Activated CD8-positive, alpha-beta T cell treated with anti-CD3 and anti-CD28 coated beads, Interleukin-2, amount 10 ng/mL, durations not matched to agents 7 days and 5 days (primary cell): ENCODE measurements around the gene LEFTY2. TPM values are rescaled to one million over a fixed set of nuclear protein-coding genes. Genes with fewer than 3 reads are reported as not detected.

Experiments used
- ATAC-seq: fragments of 150-1000 bp; cut with Tn5 transposase; one replicate; pipeline ENCODE4 v1.10.0; 2021; ENCODE audit warnings: moderate library complexity
- CTCF ChIA-PET: fragments of 350-600 bp; sonication (Branson Sonifier 250); formaldehyde crosslinking; loops from one replicate; lab custom pipeline; 2021; ENCODE audit warnings: antibody characterized with exemption; lab: Charles Lee
- POLR2A ChIA-PET: fragments of 350-600 bp; sonication (Branson Sonifier 250); formaldehyde crosslinking; loops from one replicate; lab custom pipeline; 2021; ENCODE audit warnings: antibody characterized with exemption; lab: Charles Lee
- DNase-seq: peaks from one replicate; pipeline ENCODE4 v3.0.0-alpha.2; 2020
- H3K27ac Mint-ChIP-seq: one replicate; pipeline ENCODE4 v1.8.0; 2021; ENCODE audit warnings: mild to moderate bottlenecking, mixed read lengths
- H3K27me3 Mint-ChIP-seq: one replicate; pipeline ENCODE4 v1.8.0; 2021; ENCODE audit warnings: low read depth, mixed read lengths
- H3K36me3 Mint-ChIP-seq: one replicate; pipeline ENCODE4 v1.8.0; 2021; ENCODE audit warnings: low read depth, mixed read lengths
- H3K4me1 Mint-ChIP-seq: one replicate; pipeline ENCODE4 v1.8.0; 2021; ENCODE audit warnings: low read depth, mixed read lengths
- H3K4me3 Mint-ChIP-seq: one replicate; pipeline ENCODE4 v1.8.0; 2021; ENCODE audit warnings: mild to moderate bottlenecking, mixed read lengths
- H3K9me3 Mint-ChIP-seq: one replicate; pipeline ENCODE4 v1.8.0; 2022; ENCODE audit warnings: mixed read lengths; ENCODE audit not compliant: insufficient read depth
- total RNA-seq, 2 experiments: library from RNA; stranded (reverse); gene quantifications; one replicate each; pipeline ENCODE4 v1.2.3, GENCODE V29; 2021

Gene LEFTY2
- total RNA-seq, 2 experiments from 2014 or later, result not detected

- POLR2A ChIA-PET, result interaction anchor here (0.8 kb wide), 1 partner anchor 173 kb away, joined by 4 read pairs; the partner anchor contains the start of gene SRP9
- H3K36me3 Mint-ChIP-seq, result no peaks in the 10 kb centered on the region
- no peaks in the 10 kb centered on the region for H3K4me1 Mint-ChIP-seq
- no peaks in the 10 kb centered on the region for H3K9me3 Mint-ChIP-seq
- H3K4me3 Mint-ChIP-seq, result no peak overlapping the region
- no peak overlapping the region for H3K27ac Mint-ChIP-seq
- DNase-seq (no peak), ATAC-seq (no peak)
- CTCF ChIA-PET, result interaction anchor here (1.2 kb wide), 1 partner anchor 174 kb away, joined by 3 read pairs; no protein-coding TSS in a partner anchor
- peaks cover 24% of the 10 kb centered on the region for H3K27me3 Mint-ChIP-seq
Measured at GRCh38 chr1:225950905-225951497, 10.0 kb upstream of the LEFTY2 start.

- Mint-ChIP-seq H3K9me3 (no peaks in the 10 kb centered on the region), H3K36me3 (no peaks in the 10 kb centered on the region), H3K27ac (no peak overlapping the region), H3K4me1 (peaks cover 14% of the 10 kb centered on the region), H3K4me3 (no peak overlapping the region), H3K27me3 (peaks cover 28% of the 10 kb centered on the region)
- CTCF ChIA-PET, result no interaction called here
- DNase-seq (no peak), ATAC-seq (no peak)
- POLR2A ChIA-PET, result no interaction called here
Measured at GRCh38 chr1:225949041-225949440, 8.0 kb upstream of the LEFTY2 start.

- no peaks in the 10 kb centered on the region for H3K9me3 Mint-ChIP-seq
- H3K4me3 Mint-ChIP-seq, result no peak overlapping the region
- DNase-seq (no peak), ATAC-seq (no peak)
- no peaks in the 10 kb centered on the region for H3K36me3 Mint-ChIP-seq
- H3K27ac Mint-ChIP-seq, result no peak overlapping the region
- H3K4me1 Mint-ChIP-seq, result peaks cover 15% of the 10 kb centered on the region
- peaks cover 20% of the 10 kb centered on the region for H3K27me3 Mint-ChIP-seq
- POLR2A ChIA-PET, result no interaction called here
- CTCF ChIA-PET, result interaction anchor here (0.8 to 4.1 kb wide), 2 partner anchors 15 to 41 kb away, joined by 4 to 22 read pairs; no protein-coding TSS in a partner anchor
Measured at GRCh38 chr1:225946803-225947202, 5.8 kb upstream of the LEFTY2 start.

GRCh38 chr1:225946082-225946620, 5.1 kb upstream of the LEFTY2 start:
- H3K27ac Mint-ChIP-seq, result no peak overlapping the region
- no peak overlapping the region for H3K4me3 Mint-ChIP-seq
- DNase-seq (no peak), ATAC-seq (no peak)
- ChIA-PET POLR2A (no interaction called here), CTCF (interaction anchor here (0.8 to 4.1 kb wide), 4 partner anchors 9 to 41 kb away, joined by 3 to 22 read pairs (median 6); no protein-coding TSS in a partner anchor)
- H3K27me3 Mint-ChIP-seq, result peaks cover 17% of the 10 kb centered on the region
- H3K9me3 Mint-ChIP-seq, result no peaks in the 10 kb centered on the region
- no peaks in the 10 kb centered on the region for H3K36me3 Mint-ChIP-seq
- H3K4me1 Mint-ChIP-seq, result peaks cover 15% of the 10 kb centered on the region

- ChIA-PET POLR2A (interaction anchor here (1.3 kb wide), 1 partner anchor 22 kb away, joined by 4 read pairs; the partner anchor contains the start of gene PYCR2), CTCF (interaction anchor here (0.7 to 4.1 kb wide), 7 partner anchors 9 to 471 kb away, joined by 3 to 22 read pairs (median 5); partner anchors contain the start of gene SRP9)
- peaks cover 15% of the 10 kb centered on the region for H3K4me1 Mint-ChIP-seq
- H3K4me3 Mint-ChIP-seq, result no peak overlapping the region
- H3K9me3 Mint-ChIP-seq, result no peaks in the 10 kb centered on the region
- no peaks in the 10 kb centered on the region for H3K36me3 Mint-ChIP-seq
- H3K27me3 Mint-ChIP-seq, result peaks cover 15% of the 10 kb centered on the region
- ATAC-seq, result no peak
- no peak for DNase-seq
- no peak overlapping the region for H3K27ac Mint-ChIP-seq
Measured at GRCh38 chr1:225945564-225945963, 4.5 kb upstream of the LEFTY2 start.

DNA sequence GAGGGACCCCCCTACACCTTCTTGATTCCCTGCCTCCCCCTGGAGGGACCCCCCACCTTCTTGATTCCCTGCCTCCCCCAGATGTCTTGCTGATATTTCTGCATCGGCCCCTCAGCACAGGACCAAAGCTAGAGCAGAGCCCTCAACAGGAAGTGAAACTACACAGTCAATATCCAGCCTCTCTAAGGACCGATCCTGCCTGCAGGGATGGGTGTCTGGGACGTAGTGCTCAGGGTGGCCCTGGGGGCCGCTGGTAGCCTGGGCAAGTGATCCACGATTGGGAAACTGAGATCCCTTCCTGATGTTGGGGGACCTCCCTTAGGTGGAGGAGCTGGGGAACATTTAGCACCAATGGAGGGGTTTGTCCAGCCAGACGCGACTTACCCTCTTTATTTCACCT, 3.9 kb upstream of the LEFTY2 start:
- H3K36me3 Mint-ChIP-seq, result no peaks in the 10 kb centered on the region
- peak; percentile 77 for ATAC-seq
- POLR2A ChIA-PET, result interaction anchor here (0.6 to 1.3 kb wide), 2 partner anchors 21 to 394 kb away, joined by 4 read pairs; partner anchors contain the start of gene PYCR2
- peaks cover 15% of the 10 kb centered on the region for H3K4me1 Mint-ChIP-seq
- no peak for DNase-seq
- CTCF ChIA-PET, result interaction anchor here (0.6 to 4.1 kb wide), 8 partner anchors 9 to 470 kb away, joined by 3 to 22 read pairs (median 4); partner anchors contain the start of gene SRP9
- H3K9me3 Mint-ChIP-seq, result no peaks in the 10 kb centered on the region
- peak overlapping the region; percentile 82 for H3K27ac Mint-ChIP-seq
- no peak overlapping the region for H3K4me3 Mint-ChIP-seq
- H3K27me3 Mint-ChIP-seq, result peaks cover 19% of the 10 kb centered on the region

DNA sequence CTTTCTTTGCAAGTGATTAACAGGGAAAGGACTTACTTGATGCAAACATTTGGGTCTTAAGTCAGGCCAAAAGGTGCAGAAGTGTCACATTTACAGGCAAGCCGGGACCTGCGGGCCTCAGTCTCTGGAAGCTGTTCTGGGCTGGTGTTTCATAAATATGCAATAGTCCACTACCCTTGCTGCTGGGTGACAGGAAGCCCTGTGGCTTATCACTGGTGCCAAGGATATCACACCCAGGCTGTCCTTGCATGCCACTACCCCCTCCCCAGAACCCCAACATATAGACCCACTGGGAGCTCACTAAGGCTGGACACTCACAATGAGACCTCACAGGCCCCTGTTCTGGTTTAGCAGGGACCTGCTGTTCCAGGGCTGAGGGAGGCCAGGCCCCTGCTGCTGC, 3.4 kb upstream of the LEFTY2 start:
- no peak overlapping the region for H3K27ac Mint-ChIP-seq
- POLR2A ChIA-PET, result interaction anchor here (1.3 kb wide), 1 partner anchor 21 kb away, joined by 4 read pairs; the partner anchor contains the start of gene PYCR2
- H3K4me3 Mint-ChIP-seq, result no peak overlapping the region

GRCh38 chr1:225943582-225943981, 2.6 kb upstream of the LEFTY2 start:
- Mint-ChIP-seq H3K27ac (no peak overlapping the region), H3K27me3 (peaks cover 18% of the 10 kb centered on the region), H3K4me3 (no peak overlapping the region), H3K9me3 (no peaks in the 10 kb centered on the region), H3K4me1 (peaks cover 15% of the 10 kb centered on the region), H3K36me3 (no peaks in the 10 kb centered on the region)
- ChIA-PET CTCF (interaction anchor here (1.9 to 4.1 kb wide), 2 partner anchors 18 to 166 kb away, joined by 5 to 22 read pairs; partner anchors contain the start of gene SRP9), POLR2A (no interaction called here)
- ATAC-seq (no peak), DNase-seq (no peak)

More for the DNA sequence above, 3.4 kb upstream of the LEFTY2 start:
- Mint-ChIP-seq H3K27me3 (peaks cover 19% of the 10 kb centered on the region), H3K4me1 (peaks cover 15% of the 10 kb centered on the region), H3K36me3 (no peaks in the 10 kb centered on the region), H3K9me3 (no peaks in the 10 kb centered on the region)
- no peak for DNase-seq
- CTCF ChIA-PET, result interaction anchor here (0.6 to 4.1 kb wide), 5 partner anchors 17 to 470 kb away, joined by 3 to 22 read pairs (median 4); partner anchors contain the start of gene SRP9
- no peak for ATAC-seq

- Mint-ChIP-seq H3K4me3 (no peak overlapping the region), H3K9me3 (no peaks in the 10 kb centered on the region), H3K27ac (no peak overlapping the region), H3K4me1 (peaks cover 15% of the 10 kb centered on the region), H3K27me3 (peaks cover 14% of the 10 kb centered on the region), H3K36me3 (no peaks in the 10 kb centered on the region)
- ChIA-PET POLR2A (interaction anchor here (0.7 kb wide), 1 partner anchor 69 kb away, joined by 3 read pairs; no protein-coding TSS in a partner anchor), CTCF (no interaction called here)
- DNase-seq (no peak), ATAC-seq (no peak)
Measured at GRCh38 chr1:225942574-225942973, 1.6 kb upstream of the LEFTY2 start.

DNA sequence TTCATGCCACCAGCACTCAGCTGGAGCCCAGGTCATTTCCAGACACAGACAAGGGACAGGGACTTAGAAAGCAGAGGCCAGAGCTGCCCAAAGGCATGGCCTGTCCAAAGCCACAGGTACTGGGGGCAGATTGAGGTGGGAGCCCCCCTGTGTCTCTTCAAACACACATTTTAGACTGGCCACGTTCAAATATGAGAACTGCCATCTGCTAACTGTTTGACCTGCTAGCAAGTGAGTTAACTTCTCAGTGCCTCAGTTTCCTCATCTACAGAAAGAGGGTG, 862 bp upstream of the LEFTY2 start:
- ATAC-seq (no peak), DNase-seq (no peak)
- POLR2A ChIA-PET, result no interaction called here
- H3K4me1 Mint-ChIP-seq, result peaks cover 15% of the 10 kb centered on the region
- peaks cover 11% of the 10 kb centered on the region for H3K27me3 Mint-ChIP-seq
- H3K36me3 Mint-ChIP-seq, result no peaks in the 10 kb centered on the region
- CTCF ChIA-PET, result no interaction called here
- no peaks in the 10 kb centered on the region for H3K9me3 Mint-ChIP-seq
- H3K4me3 Mint-ChIP-seq, result no peak overlapping the region
- H3K27ac Mint-ChIP-seq, result no peak overlapping the region

DNA sequence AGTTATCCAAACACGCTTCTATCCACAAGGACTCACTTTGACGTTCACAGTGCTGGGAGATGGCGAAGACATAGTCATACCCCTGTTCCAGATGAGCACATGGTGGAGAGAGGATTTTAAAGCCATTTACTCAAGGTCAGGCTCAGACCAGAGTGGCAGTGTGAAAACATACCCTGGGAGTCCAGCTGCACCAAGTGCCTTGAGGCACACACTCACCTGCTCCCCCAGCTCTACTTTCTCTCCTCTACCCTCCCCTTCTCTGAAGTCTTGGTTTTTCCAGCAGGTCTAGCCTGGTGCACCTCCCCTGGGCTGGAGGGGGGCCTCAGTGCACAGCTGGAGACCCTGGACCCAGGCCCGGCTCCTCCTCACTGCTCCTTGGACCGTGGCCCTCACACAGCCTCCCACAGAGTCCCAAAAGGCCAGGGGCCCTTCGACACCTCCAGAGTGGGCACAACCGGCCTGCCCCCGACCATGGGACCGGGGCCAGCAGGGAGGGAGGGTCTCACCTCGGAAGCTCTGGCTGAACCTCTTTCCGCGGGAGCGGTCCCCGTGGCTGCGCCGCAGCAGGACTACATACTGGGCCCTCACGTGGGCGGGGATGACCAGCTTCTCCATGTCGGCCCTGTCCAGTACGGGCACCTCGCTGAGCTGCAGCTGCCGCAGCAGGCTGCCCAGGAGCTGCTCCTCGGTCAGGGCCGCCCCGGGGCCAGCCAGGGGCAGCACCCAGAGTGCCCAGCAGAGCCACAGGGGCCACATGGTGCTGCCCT, 452 bp downstream of the LEFTY2 start:
- no peaks in the 10 kb centered on the region for H3K36me3 Mint-ChIP-seq
- H3K4me1 Mint-ChIP-seq, result peaks cover 15% of the 10 kb centered on the region
- ATAC-seq (no peak), DNase-seq (no peak)
- H3K4me3 Mint-ChIP-seq, result no peak overlapping the region
- H3K9me3 Mint-ChIP-seq, result no peaks in the 10 kb centered on the region
- H3K27ac Mint-ChIP-seq, result no peak overlapping the region
- peaks cover 5% of the 10 kb centered on the region for H3K27me3 Mint-ChIP-seq
- ChIA-PET POLR2A (interaction anchor here (0.7 kb wide), 1 partner anchor 473 kb away, joined by 3 read pairs; no protein-coding TSS in a partner anchor), CTCF (interaction anchor here (1.6 kb wide), 1 partner anchor 22 kb away, joined by 5 read pairs; no protein-coding TSS in a partner anchor)
